SK-N-SH (cell line): ENCODE measurements around the gene TSPAN11. TPM values are rescaled to one million over a fixed set of nuclear protein-coding genes. Genes with fewer than 3 reads are reported as not detected.

Experiments
- CTCF ChIA-PET: fragments of 300-600, 350-600 bp; formaldehyde crosslinking; extraction: SDS; loops from one replicate; lab custom pipeline; 2021; lab: Yijun Ruan, JAX
- POLR2A ChIA-PET: fragments of 350-600 bp; sonication (Branson Sonifier 250); formaldehyde crosslinking; extraction: SDS; loops from one replicate; lab custom pipeline; 2020; ENCODE audit warnings: antibody characterized with exemption, inconsistent platforms; lab: Yijun Ruan, JAX
- DNase-seq: peaks from one replicate; pipeline ENCODE4 v3.0.0; 2012
- H2AFZ ChIP-seq: fragments of 200-600 bp; sonication (generic); 2 replicates; pipeline ENCODE4 v1.8.1; 2016; ENCODE audit warnings: antibody characterized with exemption, mild to moderate bottlenecking, low read depth
- H3F3A ChIP-seq: fragments of 200-600 bp; sonication (generic); replicated peaks from 2 replicates; pipeline ENCODE3; 2016; ENCODE audit warnings: antibody characterized with exemption, mild to moderate bottlenecking; ENCODE audit not compliant: insufficient read depth
- H3K27ac ChIP-seq, 2 experiments: fragments of 200-500 bp in 1 of 2; fragments of 200-600 bp in 1 of 2; sonication (Bioruptor generic) in 1 of 2; sonication (generic), shearing (Covaris generic) in 1 of 2; 2 replicates each; pipeline versions ENCODE4 v1.5.1 to v1.6.1; 2014 to 2016; ENCODE audit warnings: low read depth in 2 of 2, inconsistent platforms in 1 of 2, low read length in 1 of 2, mild to moderate bottlenecking in 1 of 2, mixed read lengths in 1 of 2
- H3K27me3 ChIP-seq: fragments of 200-600 bp; sonication (generic), shearing (Covaris generic); 2 replicates; pipeline ENCODE4 v1.6.1; 2016; ENCODE audit warnings: mixed run types; ENCODE audit not compliant: insufficient read depth
- H3K36me3 ChIP-seq, 2 experiments: fragments of 200-500 bp in 1 of 2; fragments of 200-600 bp in 1 of 2; sonication (Bioruptor generic) in 1 of 2; sonication (generic) in 1 of 2; replicated peaks in 1 of 2; 2 replicates each; pipeline versions ENCODE3 to v1.5.1; 2014 to 2016; ENCODE audit warnings: low read length in 1 of 2, mild to moderate bottlenecking in 1 of 2; ENCODE audit not compliant: insufficient read depth in 2 of 2, control insufficient read depth in 1 of 2
- H3K4me1 ChIP-seq, 2 experiments: fragments of 200-500 bp in 1 of 2; fragments of 200-600 bp in 1 of 2; sonication (Bioruptor generic) in 1 of 2; sonication (generic), shearing (Covaris generic) in 1 of 2; 2 replicates each; pipeline versions ENCODE4 v1.5.1 to v1.6.1; 2014 to 2016; ENCODE audit warnings: low read depth in 1 of 2, low read length in 1 of 2, mixed run types in 1 of 2; ENCODE audit not compliant: insufficient read depth in 2 of 2, control insufficient read depth in 1 of 2
- H3K4me2 ChIP-seq: fragments of 200-600 bp; sonication (generic), shearing (Covaris generic); 2 replicates; pipeline ENCODE4 v1.6.1; 2017; ENCODE audit warnings: mixed run types
- H3K4me3 ChIP-seq, 2 experiments: fragments of 200-500 bp in 1 of 2; fragments of 200-600 bp in 1 of 2; sonication (Bioruptor generic) in 1 of 2; sonication (generic), shearing (Covaris generic) in 1 of 2; 2 replicates each; pipeline versions ENCODE4 v1.5.1 to v1.8.1; 2014 to 2016; ENCODE audit warnings: low read depth in 2 of 2, inconsistent platforms in 1 of 2, low read length in 1 of 2, mild to moderate bottlenecking in 1 of 2, mixed read lengths in 1 of 2, moderate library complexity in 1 of 2
- H3K79me2 ChIP-seq: fragments of 200-600 bp; sonication (generic); 2 replicates; pipeline ENCODE4 v1.8.1; 2017; ENCODE audit warnings: mild to moderate bottlenecking; ENCODE audit not compliant: insufficient read depth
- H3K9ac ChIP-seq: fragments of 200-600 bp; sonication (generic); 2 replicates; pipeline ENCODE4 v1.6.1; 2017; ENCODE audit warnings: mixed run types
- H3K9me2 ChIP-seq: fragments of 200-600 bp; sonication (generic); 2 replicates; pipeline ENCODE4 v1.6.1; 2017; ENCODE audit warnings: mixed run types
- H3K9me3 ChIP-seq: fragments of 200-600 bp; sonication (generic); 2 replicates; pipeline ENCODE4 v1.6.1; 2017; ENCODE audit warnings: mixed run types, mild to moderate bottlenecking, moderate library complexity
- H4K20me1 ChIP-seq: fragments of 200-600 bp; sonication (generic); 2 replicates; pipeline ENCODE4 v1.6.1; 2017; ENCODE audit warnings: mild to moderate bottlenecking, mixed run types; ENCODE audit not compliant: insufficient read depth
- CHD2 ChIP-seq: fragments of 150-350 bp; IDR thresholded peaks from 2 replicates; pipeline ENCODE4 v1.6.1; 2018; ENCODE audit warnings: low read length; ENCODE audit not compliant: partially characterized antibody
- ELF1 ChIP-seq: IDR thresholded peaks from 2 replicates; pipeline ENCODE4 v1.4.0; 2012
- FOSL2 ChIP-seq: IDR thresholded peaks from 2 replicates; pipeline ENCODE4 v1.4.0; 2012; ENCODE audit warnings: low read depth, mild to moderate bottlenecking, moderate library complexity, borderline replicate concordance
- FOXJ3 ChIP-seq: sonication (generic); formaldehyde crosslinking; IDR thresholded peaks from 2 replicates; pipeline ENCODE4 v1.5.1; 2020; ENCODE audit warnings: mild to moderate bottlenecking, missing genetic modification reagents
- FOXM1 ChIP-seq: IDR thresholded peaks from 2 replicates; pipeline ENCODE4 v1.4.0; 2012; ENCODE audit warnings: low read depth, mild to moderate bottlenecking
- GABPA ChIP-seq: IDR thresholded peaks from 2 replicates; pipeline ENCODE4 v1.4.0; 2012; ENCODE audit warnings: low read depth, mild to moderate bottlenecking
- GATA2 ChIP-seq: sonication (generic); formaldehyde crosslinking; IDR thresholded peaks from 2 replicates; pipeline ENCODE4 v1.5.0; 2020; ENCODE audit warnings: mild to moderate bottlenecking, missing genetic modification reagents
- MEF2A ChIP-seq: IDR thresholded peaks from 2 replicates; pipeline ENCODE4 v1.4.0; 2012; ENCODE audit warnings: low read depth, borderline replicate concordance
- MXI1 ChIP-seq: IDR thresholded peaks from 2 replicates; pipeline ENCODE4 v1.6.1; 2012; ENCODE audit warnings: mild to moderate bottlenecking, low read depth, low read length, improper control_type of control experiment
- RAD21 ChIP-seq: IDR thresholded peaks from 2 replicates; pipeline ENCODE4 v1.6.1; 2012; ENCODE audit warnings: mild to moderate bottlenecking, low read length
- RCOR1 ChIP-seq: fragments of 150-350 bp; IDR thresholded peaks from 2 replicates; pipeline ENCODE4 v1.6.1; 2017; ENCODE audit warnings: antibody characterized with exemption, low read length
- REST ChIP-seq: IDR thresholded peaks from 2 replicates; pipeline ENCODE4 v1.6.1; 2012; ENCODE audit warnings: mild to moderate bottlenecking, low read depth, low read length, moderate library complexity
- RXRA ChIP-seq: IDR thresholded peaks from 2 replicates; pipeline ENCODE4 v1.4.0; 2012; ENCODE audit warnings: low read depth, mild to moderate bottlenecking, borderline replicate concordance
- SIN3A ChIP-seq: IDR thresholded peaks from 2 replicates; pipeline ENCODE4 v1.6.1; 2012; ENCODE audit warnings: low read depth, mild to moderate bottlenecking, low read length, moderate library complexity, borderline replicate concordance
- TAF1 ChIP-seq: IDR thresholded peaks from 2 replicates; pipeline ENCODE4 v1.6.1; 2012; ENCODE audit warnings: low read depth, mild to moderate bottlenecking, low read length, moderate library complexity, borderline replicate concordance
- TCF12 ChIP-seq: IDR thresholded peaks from 2 replicates; pipeline ENCODE4 v1.4.0; 2012
- TEAD4 ChIP-seq: IDR thresholded peaks from 2 replicates; pipeline ENCODE4 v1.4.0; 2012; ENCODE audit warnings: mild to moderate bottlenecking, borderline replicate concordance; ENCODE audit not compliant: insufficient read depth
- WGBS: methylation state at CpG from one replicate; pipeline ENCODE4 v1.1.6; 2017; ENCODE audit warnings: low lambda C conversion rate; 5-methylcytosine and 5-hydroxymethylcytosine counted together
- polyA plus RNA-seq, 3 experiments: library from polyadenylated mRNA; depleted of rRNA; stranded (reverse); fragments of >200 nt; gene quantifications; 2 replicates each; pipeline ENCODE4 v1.2.3, GENCODE V29; 2012
- TF ChIP-seq, protein P1 (sequence below): IDR thresholded peaks from 2 replicates; pipeline ENCODE4 v1.4.0; 2012; ENCODE audit warnings: low read depth
- TF ChIP-seq, protein P2 (sequence below): IDR thresholded peaks from 2 replicates; pipeline ENCODE4 v1.4.0; 2012; ENCODE audit warnings: low read depth, borderline replicate concordance
- TF ChIP-seq, protein P3 (sequence below): IDR thresholded peaks from 2 replicates; pipeline ENCODE4; 2012

Gene TSPAN11
- polyA plus RNA-seq, 1 of the 3 experiments (the other 2 are of a cell fraction): 6.4 TPM

GRCh38 chr12:30973175-30973574 lies 46.6 kb downstream of the TSPAN11 start:
- Histone ChIP-seq H3K9ac (no peak overlapping the region), H3K4me2 (no peak overlapping the region), H3K9me2 (no peaks in the 10 kb centered on the region), H3K36me3 (no peaks in the 10 kb centered on the region), H3K9me3 (no peaks in the 10 kb centered on the region), H3K4me1 (peaks cover 0 to 68% of the 10 kb centered on the region in 2 experiments; a peak in 2 of 4 replicates), H3K27me3 (no peaks in the 10 kb centered on the region), H3K4me3 (no peak overlapping the region), H4K20me1 (no peaks in the 10 kb centered on the region), H3K79me2 (no peaks in the 10 kb centered on the region), H2AFZ (no peak overlapping the region), H3K27ac (no peak overlapping the region; a peak in 1 of 4 replicates), H3F3A (no peaks in the 10 kb centered on the region)
- CTCF ChIA-PET: interaction anchor here (0.5 to 24.1 kb wide), 6 partner anchors 13 to 701 kb away, joined by 3 to 442 read pairs (median 6); no protein-coding TSS in a partner anchor
- no peak for DNase-seq
- 54% methylated on average over 6 of the region's 6 CpGs for WGBS
- POLR2A ChIA-PET: no interaction called here
- TF ChIP-seq, protein P1, sequence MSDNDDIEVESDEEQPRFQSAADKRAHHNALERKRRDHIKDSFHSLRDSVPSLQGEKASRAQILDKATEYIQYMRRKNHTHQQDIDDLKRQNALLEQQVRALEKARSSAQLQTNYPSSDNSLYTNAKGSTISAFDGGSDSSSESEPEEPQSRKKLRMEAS: 0 out of 2 replicates have a peak, but pooled peaks have one; percentile 44
- TF ChIP-seq, protein P2, sequence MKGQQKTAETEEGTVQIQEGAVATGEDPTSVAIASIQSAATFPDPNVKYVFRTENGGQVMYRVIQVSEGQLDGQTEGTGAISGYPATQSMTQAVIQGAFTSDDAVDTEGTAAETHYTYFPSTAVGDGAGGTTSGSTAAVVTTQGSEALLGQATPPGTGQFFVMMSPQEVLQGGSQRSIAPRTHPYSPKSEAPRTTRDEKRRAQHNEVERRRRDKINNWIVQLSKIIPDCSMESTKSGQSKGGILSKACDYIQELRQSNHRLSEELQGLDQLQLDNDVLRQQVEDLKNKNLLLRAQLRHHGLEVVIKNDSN: no peak
- TF ChIP-seq MXI1: peak; percentile 11; the same call in 1 of the 2 replicates
- no peak for TF ChIP-seq MEF2A
- peak; percentile 69; the same call in 1 of the 2 replicates for TF ChIP-seq TCF12

DNA sequence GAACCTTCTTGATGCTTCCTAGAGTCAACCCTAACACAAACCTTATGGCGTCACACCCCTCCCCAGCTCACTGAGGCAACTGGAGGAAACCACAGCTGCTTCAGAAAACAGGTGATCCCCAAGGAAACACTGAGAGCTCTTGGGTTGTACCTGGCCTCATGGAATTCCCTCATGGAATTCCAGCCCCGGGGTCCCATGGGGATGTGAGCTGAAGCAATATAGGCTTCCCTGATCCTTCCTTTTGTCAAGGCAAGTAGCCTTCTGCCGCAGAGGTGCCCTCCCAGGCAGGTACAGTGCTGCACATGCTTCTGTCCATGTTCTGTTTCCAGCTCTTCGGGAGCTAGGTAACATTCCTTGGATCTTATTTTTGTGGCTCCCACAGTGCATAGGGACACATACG lies 47.3 kb downstream of the TSPAN11 start:
- CTCF ChIA-PET: interaction anchor here (0.5 to 24.1 kb wide), 5 partner anchors 12 to 700 kb away, joined by 3 to 442 read pairs (median 7); no protein-coding TSS in a partner anchor
- no peak overlapping the region for H2AFZ ChIP-seq
- no peak overlapping the region for H3K4me2 ChIP-seq
- peaks cover 0 to 73% of the 10 kb centered on the region in 2 experiments; a peak in 2 of 4 replicates for H3K4me1 ChIP-seq
- H4K20me1 ChIP-seq: no peaks in the 10 kb centered on the region
- 77% methylated on average over 5 of the region's 5 CpGs for WGBS
- no peaks in the 10 kb centered on the region for H3F3A ChIP-seq
- POLR2A ChIA-PET: interaction anchor here (0.6 kb wide), 1 partner anchor 253 kb away, joined by 4 read pairs; no protein-coding TSS in a partner anchor
- no peak overlapping the region for H3K27ac ChIP-seq
- H3K27me3 ChIP-seq: no peaks in the 10 kb centered on the region
- no peaks in the 10 kb centered on the region for H3K79me2 ChIP-seq
- TF ChIP-seq FOXJ3 (CRISPR knock-in tag) (no peak), TAF1 (no peak), REST (no peak), TEAD4 (no peak), CHD2 (no peak), FOXM1 (no peak), RAD21 (no peak), SIN3A (no peak), GABPA (no peak), RCOR1 (no peak), RXRA (no peak), GATA2 (CRISPR knock-in tag) (no peak), ELF1 (no peak), FOSL2 (no peak)
- TF ChIP-seq, protein P2: no peak
- TF ChIP-seq, protein P3, sequence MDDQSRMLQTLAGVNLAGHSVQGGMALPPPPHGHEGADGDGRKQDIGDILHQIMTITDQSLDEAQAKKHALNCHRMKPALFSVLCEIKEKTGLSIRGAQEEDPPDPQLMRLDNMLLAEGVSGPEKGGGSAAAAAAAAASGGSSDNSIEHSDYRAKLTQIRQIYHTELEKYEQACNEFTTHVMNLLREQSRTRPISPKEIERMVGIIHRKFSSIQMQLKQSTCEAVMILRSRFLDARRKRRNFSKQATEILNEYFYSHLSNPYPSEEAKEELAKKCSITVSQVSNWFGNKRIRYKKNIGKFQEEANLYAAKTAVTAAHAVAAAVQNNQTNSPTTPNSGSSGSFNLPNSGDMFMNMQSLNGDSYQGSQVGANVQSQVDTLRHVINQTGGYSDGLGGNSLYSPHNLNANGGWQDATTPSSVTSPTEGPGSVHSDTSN: no peak
- TF ChIP-seq, protein P1: no peak
- no peak overlapping the region for H3K4me3 ChIP-seq
- H3K9me3 ChIP-seq: no peaks in the 10 kb centered on the region
- no peak overlapping the region for H3K9ac ChIP-seq
- no peak for DNase-seq
- H3K9me2 ChIP-seq: no peaks in the 10 kb centered on the region
- no peaks in the 10 kb centered on the region for H3K36me3 ChIP-seq
